H1 (cell line): ENCODE data around the gene AGBL5. TPM values are rescaled to one million over a fixed set of nuclear protein-coding genes. Genes with fewer than 3 reads are reported as not detected.

Source experiments
- CEBPB ChIP-seq: IDR thresholded peaks from 2 replicates; pipeline ENCODE4 v1.6.1; 2012; ENCODE audit warnings: low read depth, low read length
- polyA plus RNA-seq, 7 experiments: library from polyadenylated mRNA; depleted of rRNA in 3 of 7; stranded (reverse) in 5 of 7; unstranded in 2 of 7; fragments of >200 nt in 5 of 7; fragments of 200-250 nt in 2 of 7; gene quantifications; 1 replicate in 5 of 7; 2 replicates in 1 of 7; 4 replicates in 1 of 7; pipeline versions ENCODE4 v1.2.1 to v1.2.3, GENCODE V29; 2011 to 2013; ENCODE audit warnings: missing spikeins in 2 of 7, mixed read lengths in 2 of 7
- total RNA-seq: library from RNA; stranded (reverse); fragmentation: NEBNext Ultra II Directional; extraction: Animal tissue kit (Norgen Biotek cat#: 25700); gene quantifications from 2 replicates; pipeline ENCODE4 v1.2.1, GENCODE V29; 2021

AGBL5 gene
- total and polyA plus RNA-seq, 2 of the 8 experiments (the other 6 are each of a cell fraction or from before 2014, with no cell fraction given) = 45.4 to 62.0 TPM

- TF ChIP-seq CEBPB = no peak
- TF ChIP-seq, all 59 proteins: peak for 0
Measured at GRCh38 chr2:27100036-27100435, 48.6 kb downstream of the AGBL5 start (continued).
